G401.6 (cell line): Measurements from ENCODE around the gene CHST7.

Experiments used
- FAIRE-seq: peaks from 2 replicates; lab custom pipeline; 2012; peaks lifted over from hg19 to GRCh38; lab: Jason Lieb, UNC

Gene CHST7

GRCh38 chrX:46573892-46574773 lies 568 bp downstream of the CHST7 start:
- no peak for FAIRE-seq

- FAIRE-seq = no peak
These were observed 1.3 kb downstream of the CHST7 start for GRCh38 chrX:46574774-46575381.

GRCh38 chrX:46575586-46575985 lies 2.0 kb downstream of the CHST7 start:
- no peak for FAIRE-seq

GRCh38 chrX:46575991-46576392 lies 2.4 kb downstream of the CHST7 start:
- no peak for FAIRE-seq

GRCh38 chrX:46576458-46576857 lies 2.9 kb downstream of the CHST7 start:
- no peak for FAIRE-seq

- no peak for FAIRE-seq
These were observed 3.8 kb downstream of the CHST7 start for GRCh38 chrX:46577221-46578005.

GRCh38 chrX:46579250-46579649 lies 5.7 kb downstream of the CHST7 start:
- no peak for FAIRE-seq

GRCh38 chrX:46580613-46581012 lies 7.0 kb downstream of the CHST7 start:
- no peak for FAIRE-seq

GRCh38 chrX:46582325-46582724 lies 8.8 kb downstream of the CHST7 start:
- FAIRE-seq = no peak

GRCh38 chrX:46582966-46583365 lies 9.4 kb downstream of the CHST7 start:
- FAIRE-seq = no peak

- no peak for FAIRE-seq
These were observed 11.2 kb downstream of the CHST7 start for GRCh38 chrX:46584736-46585135.

GRCh38 chrX:46587158-46587557 lies 13.6 kb downstream of the CHST7 start:
- FAIRE-seq = no peak

- FAIRE-seq = no peak
These were observed 14.2 kb downstream of the CHST7 start for GRCh38 chrX:46587753-46588171.

- FAIRE-seq = no peak
These were observed 14.7 kb downstream of the CHST7 start for GRCh38 chrX:46588263-46588662.

- FAIRE-seq = no peak
These were observed 16.6 kb downstream of the CHST7 start for GRCh38 chrX:46589977-46590723.

- no peak for FAIRE-seq
These were observed 21.5 kb downstream of the CHST7 start for GRCh38 chrX:46595084-46595483.

GRCh38 chrX:46597208-46597607 lies 23.6 kb downstream of the CHST7 start:
- FAIRE-seq = no peak

- FAIRE-seq = no peak
These were observed 24.2 kb downstream of the CHST7 start for GRCh38 chrX:46597771-46598170.

- FAIRE-seq = no peak
These were observed 25.5 kb downstream of the CHST7 start for GRCh38 chrX:46599051-46599560.

GRCh38 chrX:46601283-46601682 lies 27.7 kb downstream of the CHST7 start:
- FAIRE-seq = no peak

- no peak for FAIRE-seq
These were observed 29.0 kb downstream of the CHST7 start for GRCh38 chrX:46602468-46603102.

GRCh38 chrX:46607916-46608315 lies 34.4 kb downstream of the CHST7 start:
- FAIRE-seq = no peak
